Lower lobe of right lung (tissue), 2 donors: ENCODE data around the gene HRNR. TPM values are rescaled to one million over a fixed set of nuclear protein-coding genes. Genes with fewer than 3 reads are reported as not detected.

Experiments
- ATAC-seq, 2 donors: fragments of 200-7000 bp; cut with Tn5 transposase; one replicate each; pipeline ENCODE4 v1.9.1; 2020 to 2022; ENCODE audit warnings: mild to moderate bottlenecking in 2 of 2, moderate library complexity in 2 of 2
- DNase-seq: peaks from one replicate; pipeline ENCODE4 v3.0.0-alpha.2; 2020
- H3K27ac ChIP-seq: fragments of 200-600 bp; one replicate; pipeline ENCODE4 v1.8.0; 2022
- H3K27me3 ChIP-seq: fragments of 200-600 bp; one replicate; pipeline ENCODE4 v1.8.0; 2022; ENCODE audit warnings: low read depth
- H3K36me3 ChIP-seq: fragments of 200-600 bp; one replicate; pipeline ENCODE4 v1.8.0; 2022; ENCODE audit warnings: mild to moderate bottlenecking
- H3K4me1 ChIP-seq: fragments of 200-600 bp; one replicate; pipeline ENCODE4 v1.8.0; 2022
- H3K4me3 ChIP-seq: fragments of 200-600 bp; one replicate; pipeline ENCODE4 v1.8.0; 2022; ENCODE audit warnings: mild to moderate bottlenecking
- H3K9me3 ChIP-seq: fragments of 200-600 bp; one replicate; pipeline ENCODE4 v1.8.0; 2022
- intact Hi-C: fragments of 100-400 bp; cut with DNase I; formaldehyde crosslinking; loops from one replicate; pipeline ENCODE4 v1.11.0; 2022
- total RNA-seq: library from RNA; stranded (reverse); fragmentation: NEBNext Ultra II Directional; extraction: Animal tissue kit (Norgen Biotek cat#: 25700); gene quantifications from one replicate; pipeline ENCODE4 v1.2.1, GENCODE V29; 2021
- TF ChIP-seq, protein P1 (sequence below): fragments of 200-600 bp; IDR thresholded peaks from one replicate; pipeline ENCODE4 v1.8.0; 2022; ENCODE audit warnings: antibody characterized with exemption, mild to moderate bottlenecking
- donor health status: DM: no; HTN: yes; CAD: no; lungs with severe emphysema.

HRNR gene
- total RNA-seq, 1 donor from 2014 or later, result not detected

DNA sequence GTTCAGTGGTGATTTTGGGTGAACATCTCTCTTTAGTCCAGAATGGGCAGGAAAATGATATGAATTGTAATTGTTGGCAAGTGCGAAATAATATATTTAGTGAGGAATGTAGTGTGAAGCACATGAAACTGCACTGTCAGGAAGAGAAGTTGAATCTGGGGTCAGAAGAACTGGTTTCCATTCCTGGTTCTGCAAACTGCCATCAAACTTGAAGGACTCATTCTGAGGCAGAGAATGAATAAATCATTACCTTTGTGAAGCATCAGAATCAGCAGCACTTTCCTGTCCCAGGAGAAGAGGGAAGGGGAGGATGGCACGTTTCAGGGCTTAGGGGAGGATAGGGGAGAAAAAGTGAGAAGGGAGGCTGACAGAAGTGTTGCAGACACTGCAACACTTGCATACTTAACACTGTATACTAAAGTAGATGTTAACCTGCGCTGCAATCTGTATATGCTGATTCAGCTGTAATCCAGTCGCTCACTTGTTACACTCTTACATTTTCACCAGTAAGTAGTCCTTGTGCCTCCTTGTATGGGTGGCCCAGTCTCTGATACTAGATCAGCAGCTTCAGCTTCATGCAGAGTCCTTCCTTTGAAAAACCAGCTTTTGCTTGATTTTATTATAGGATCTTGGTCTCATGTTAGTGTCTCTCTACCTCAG, 54.5 kb downstream of the HRNR start:
- ATAC-seq (no peak), DNase-seq (no peak)
- intact Hi-C loops, result no loop called here
- peaks cover 30% of the 10 kb centered on the region for H3K4me1 ChIP-seq
- H3K9me3 ChIP-seq, result no peaks in the 10 kb centered on the region
- no peaks in the 10 kb centered on the region for H3K36me3 ChIP-seq
- H3K4me3 ChIP-seq, result no peak overlapping the region
- no peaks in the 10 kb centered on the region for H3K27me3 ChIP-seq
- TF ChIP-seq, protein P1, sequence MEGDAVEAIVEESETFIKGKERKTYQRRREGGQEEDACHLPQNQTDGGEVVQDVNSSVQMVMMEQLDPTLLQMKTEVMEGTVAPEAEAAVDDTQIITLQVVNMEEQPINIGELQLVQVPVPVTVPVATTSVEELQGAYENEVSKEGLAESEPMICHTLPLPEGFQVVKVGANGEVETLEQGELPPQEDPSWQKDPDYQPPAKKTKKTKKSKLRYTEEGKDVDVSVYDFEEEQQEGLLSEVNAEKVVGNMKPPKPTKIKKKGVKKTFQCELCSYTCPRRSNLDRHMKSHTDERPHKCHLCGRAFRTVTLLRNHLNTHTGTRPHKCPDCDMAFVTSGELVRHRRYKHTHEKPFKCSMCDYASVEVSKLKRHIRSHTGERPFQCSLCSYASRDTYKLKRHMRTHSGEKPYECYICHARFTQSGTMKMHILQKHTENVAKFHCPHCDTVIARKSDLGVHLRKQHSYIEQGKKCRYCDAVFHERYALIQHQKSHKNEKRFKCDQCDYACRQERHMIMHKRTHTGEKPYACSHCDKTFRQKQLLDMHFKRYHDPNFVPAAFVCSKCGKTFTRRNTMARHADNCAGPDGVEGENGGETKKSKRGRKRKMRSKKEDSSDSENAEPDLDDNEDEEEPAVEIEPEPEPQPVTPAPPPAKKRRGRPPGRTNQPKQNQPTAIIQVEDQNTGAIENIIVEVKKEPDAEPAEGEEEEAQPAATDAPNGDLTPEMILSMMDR, result no peak
- H3K27ac ChIP-seq, result no peak overlapping the region

DNA sequence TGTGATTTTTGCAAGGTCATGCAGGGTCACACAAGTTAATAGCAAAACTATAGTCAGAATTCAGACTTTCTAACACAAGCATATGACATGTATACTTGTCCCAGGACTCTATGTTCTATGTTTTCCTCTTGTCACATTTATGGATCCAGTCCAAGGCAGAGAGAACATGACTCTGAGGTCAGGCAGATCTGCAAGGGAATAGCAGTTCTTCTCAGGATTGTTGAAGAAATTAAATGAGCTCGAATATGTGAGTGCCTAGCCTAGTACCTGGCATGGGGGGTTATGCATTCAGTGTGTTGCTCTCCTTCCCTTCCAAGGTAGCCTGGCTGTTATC, 55.5 kb downstream of the HRNR start:
- no peak overlapping the region for H3K27ac ChIP-seq
- H3K4me1 ChIP-seq, result peaks cover 30% of the 10 kb centered on the region
- ATAC-seq (peak in 1 of 2 donors; percentile 37), DNase-seq (no peak)
- no peaks in the 10 kb centered on the region for H3K27me3 ChIP-seq
- TF ChIP-seq, protein P1, result no peak
- H3K9me3 ChIP-seq, result no peaks in the 10 kb centered on the region
- H3K36me3 ChIP-seq, result no peaks in the 10 kb centered on the region
- H3K4me3 ChIP-seq, result no peak overlapping the region
- intact Hi-C loops, result no loop called here

DNA sequence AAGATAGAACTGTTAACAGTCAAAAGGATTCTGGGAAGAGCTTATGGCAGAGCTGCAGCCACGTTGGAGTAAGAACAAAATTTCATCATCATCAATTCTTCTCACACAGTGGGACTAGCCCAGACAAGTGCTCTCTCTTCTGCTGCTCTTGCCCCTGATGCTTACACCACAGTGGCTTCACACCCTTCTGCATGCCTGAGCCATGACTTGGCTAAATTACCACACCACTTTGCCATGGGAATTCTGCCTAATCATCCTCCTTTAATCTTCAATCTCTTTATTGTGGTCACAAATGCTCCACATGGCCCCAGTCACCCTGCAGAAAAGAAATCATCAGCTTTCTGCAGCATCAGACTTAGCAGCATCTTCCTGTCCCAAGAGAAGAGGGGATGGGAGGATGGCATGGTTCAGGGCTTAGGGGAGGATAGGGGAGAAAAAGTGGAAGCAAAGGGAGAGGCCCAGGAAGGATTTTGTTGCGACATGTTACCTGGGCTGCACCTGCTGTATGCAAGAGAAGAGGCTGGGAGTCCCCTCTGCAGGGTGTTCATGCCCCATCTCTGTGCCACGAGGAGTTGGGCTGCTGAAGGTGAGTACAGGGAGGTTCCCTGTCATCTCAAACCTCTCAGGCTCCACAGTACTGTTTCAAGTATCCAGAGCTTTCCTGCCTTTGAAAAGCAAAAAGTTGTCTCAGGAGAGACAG, 56.0 kb downstream of the HRNR start:
- H3K9me3 ChIP-seq, result no peaks in the 10 kb centered on the region
- TF ChIP-seq, protein P1, result no peak
- H3K4me1 ChIP-seq, result peaks cover 30% of the 10 kb centered on the region
- no peaks in the 10 kb centered on the region for H3K36me3 ChIP-seq
- DNase-seq (no peak), ATAC-seq (peak; percentile 45 to 77)
- H3K4me3 ChIP-seq, result no peak overlapping the region
- intact Hi-C loops, result no loop called here
- H3K27ac ChIP-seq, result no peak overlapping the region
- H3K27me3 ChIP-seq, result no peaks in the 10 kb centered on the region

DNA sequence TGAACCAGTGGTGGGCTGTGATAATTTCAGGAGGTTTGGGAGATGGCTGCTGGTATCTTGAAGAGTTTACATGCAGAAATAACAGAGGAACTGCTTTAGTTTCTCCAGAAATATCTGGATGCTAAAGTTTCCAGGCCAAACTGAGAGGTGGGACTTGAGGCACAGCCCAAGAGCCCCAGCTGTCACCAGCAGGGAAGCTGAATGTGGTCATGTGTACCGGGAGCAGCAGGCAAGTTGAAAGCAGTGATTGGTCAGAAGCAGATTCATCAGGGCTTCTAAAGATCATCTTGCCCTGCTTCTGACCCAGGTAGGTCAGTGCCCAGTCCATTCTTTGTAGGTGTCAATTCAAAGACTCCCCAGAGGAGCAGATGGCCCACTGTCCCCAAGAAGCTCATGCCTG, 57.0 kb downstream of the HRNR start:
- ATAC-seq, result no peak
- intact Hi-C loops, result no loop called here
- H3K4me1 ChIP-seq, result peaks cover 30% of the 10 kb centered on the region
- TF ChIP-seq, protein P1, result no peak
- H3K27ac ChIP-seq, result no peak overlapping the region
- DNase-seq, result no peak
- no peak overlapping the region for H3K4me3 ChIP-seq
- no peaks in the 10 kb centered on the region for H3K27me3 ChIP-seq
- H3K36me3 ChIP-seq, result no peaks in the 10 kb centered on the region
- no peaks in the 10 kb centered on the region for H3K9me3 ChIP-seq

DNA sequence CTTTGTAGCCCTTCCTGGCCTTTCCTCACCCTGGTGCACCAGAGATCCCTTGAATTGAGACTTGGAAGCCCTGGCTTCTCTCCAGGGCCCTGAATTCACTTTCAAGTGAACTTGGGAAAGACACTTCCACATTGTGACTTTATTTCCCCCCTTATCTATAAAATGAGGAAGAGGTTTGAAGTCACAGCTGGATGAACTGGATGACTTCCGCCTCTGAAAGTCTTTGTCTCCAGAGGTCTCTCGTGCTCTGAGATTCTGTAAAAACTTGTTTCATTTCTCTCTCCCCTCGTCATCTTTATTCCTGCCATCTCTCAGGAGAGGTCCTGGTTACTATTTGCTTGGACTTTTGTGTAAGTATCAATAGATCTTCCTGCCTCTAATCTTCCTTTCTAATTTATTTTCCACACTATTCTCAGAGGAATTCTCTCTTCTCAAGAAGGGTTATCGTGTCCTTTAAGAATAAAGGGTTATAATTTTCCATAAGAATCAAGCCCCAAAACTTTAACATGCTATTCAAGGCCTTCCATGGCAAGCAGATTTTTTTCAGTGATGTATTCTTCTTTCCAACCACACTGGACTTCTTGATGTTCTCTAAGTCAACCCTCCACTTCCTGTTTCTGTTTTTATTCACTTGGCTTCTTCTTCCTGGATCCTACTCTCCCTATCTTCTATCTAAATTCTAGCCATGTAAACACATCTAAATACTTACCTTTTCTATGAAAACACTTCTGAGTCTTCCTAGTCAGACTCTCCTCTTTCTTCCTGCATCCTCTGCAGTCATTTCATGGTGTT, 58.5 kb downstream of the HRNR start:
- intact Hi-C loops, result no loop called here
- no peak overlapping the region for H3K27ac ChIP-seq
- H3K27me3 ChIP-seq, result no peaks in the 10 kb centered on the region

More for the DNA sequence above, 58.5 kb downstream of the HRNR start:
- DNase-seq, result no peak
- H3K4me1 ChIP-seq, result peaks cover 23% of the 10 kb centered on the region
- no peaks in the 10 kb centered on the region for H3K36me3 ChIP-seq
- H3K9me3 ChIP-seq, result no peaks in the 10 kb centered on the region
- no peak for ATAC-seq
- H3K4me3 ChIP-seq, result no peak overlapping the region
- TF ChIP-seq, protein P1, result no peak
